ACHN (cell line): ENCODE data around the gene ATP6V1A.
"Not testable (repeated sequence)": the region's sequence is repeated elsewhere in the genome, so short reads cannot be mapped to it uniquely, and the experiment has no call there.

Experiments
- DNase-seq: peaks from one replicate; pipeline ENCODE4 v3.0.0-alpha.2; 2015
- in situ Hi-C: cut with HindIII; loops from 2 replicates; pipeline ENCODE4 v1.10.0; 2017; ENCODE audit warnings: low sequenced_read_pairs, low pct_ligation_motif_present, low pct_unique_long_range_greater_than_20kb

Gene ATP6V1A

DNA sequence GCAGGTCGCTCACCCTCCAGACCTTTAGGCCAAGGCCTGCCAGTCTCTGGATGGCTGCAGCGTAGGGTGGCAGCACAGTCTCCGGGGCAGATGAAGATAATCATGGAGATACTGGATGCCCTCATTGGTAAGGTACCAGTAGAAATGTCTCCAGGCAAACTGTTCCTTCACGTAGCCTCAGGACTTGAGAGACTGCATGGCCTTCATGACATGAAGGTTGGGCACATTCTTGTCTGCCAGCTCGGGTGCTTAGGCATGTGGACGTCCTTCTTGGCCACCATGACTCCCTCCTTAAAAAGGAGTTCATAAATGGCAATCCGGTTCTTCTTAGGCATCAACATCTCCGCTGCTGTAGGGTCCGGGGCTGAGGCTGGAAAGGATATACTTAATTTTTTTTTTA lies 103.6 kb downstream of the ATP6V1A start:
- DNase-seq, in situ Hi-C loops: not testable (repeated sequence)

DNA sequence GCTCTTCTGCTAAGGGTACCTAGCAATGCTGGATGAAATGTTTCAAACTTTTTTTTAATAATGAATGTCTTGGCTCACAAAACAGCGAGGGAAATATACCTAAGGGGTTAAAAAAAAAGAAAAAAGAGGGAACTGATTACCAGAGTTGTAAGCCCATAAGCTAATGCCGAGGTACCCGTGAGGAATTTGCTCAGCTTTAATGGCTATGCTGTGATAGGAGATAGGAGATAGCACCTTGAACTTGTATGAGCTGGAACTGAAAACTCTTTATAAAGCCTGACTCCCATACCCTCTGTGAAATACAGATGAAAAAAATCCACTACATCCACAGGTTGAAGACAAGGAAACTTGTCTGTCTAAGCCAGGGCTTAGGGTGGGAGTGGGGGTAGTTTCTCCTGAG lies 105.7 kb downstream of the ATP6V1A start:
- no peak for DNase-seq
- in situ Hi-C loops, result no loop called here
